OCI-LY1 (cell line): ENCODE results near the gene PSMD1.

Experiments used
- H2AFZ ChIP-seq: fragments of 200-600 bp; sonication (generic), shearing (Covaris generic); 2 replicates; pipeline ENCODE4 v1.6.0; 2014; ENCODE audit warnings: antibody characterized with exemption, mild to moderate bottlenecking, low read length
- H3F3A ChIP-seq: fragments of 200-600 bp; sonication (generic), shearing (Covaris generic); 2 replicates; pipeline ENCODE4 v1.6.0; 2014; ENCODE audit warnings: mild to moderate bottlenecking, antibody characterized with exemption, low read length, moderate library complexity; ENCODE audit not compliant: insufficient read depth
- H3K27ac ChIP-seq: fragments of 200-600 bp; sonication (generic); 2 replicates; pipeline ENCODE4 v1.5.1; 2014; ENCODE audit warnings: low read length, mixed run types, mild to moderate bottlenecking, low read depth; ENCODE audit not compliant: poor library complexity, severe bottlenecking
- H3K27me3 ChIP-seq: fragments of 200-600 bp; sonication (generic); 2 replicates; pipeline ENCODE4 v1.6.0; 2014; ENCODE audit warnings: antibody characterized with exemption, mild to moderate bottlenecking, low read length, moderate library complexity; ENCODE audit not compliant: insufficient read depth
- H3K36me3 ChIP-seq: fragments of 200-600 bp; sonication (generic); 2 replicates; pipeline ENCODE4 v1.6.1; 2014; ENCODE audit warnings: mild to moderate bottlenecking, antibody characterized with exemption, low read length, moderate library complexity, mixed read lengths; ENCODE audit not compliant: insufficient read depth
- H3K4me1 ChIP-seq: fragments of 200-600 bp; sonication (generic); 2 replicates; pipeline ENCODE4 v1.5.1; 2014; ENCODE audit warnings: mild to moderate bottlenecking, low read length, moderate library complexity; ENCODE audit not compliant: insufficient read depth, severe bottlenecking
- H3K4me2 ChIP-seq: fragments of 200-600 bp; sonication (generic), shearing (Covaris generic); 2 replicates; pipeline ENCODE4 v1.6.1; 2014; ENCODE audit warnings: low read length
- H3K4me3 ChIP-seq: fragments of 200-600 bp; sonication (generic); 2 replicates; pipeline ENCODE4 v1.5.1; 2014; ENCODE audit warnings: low read length, low read depth, mild to moderate bottlenecking, mixed read lengths; ENCODE audit not compliant: poor library complexity, severe bottlenecking
- H3K79me2 ChIP-seq: fragments of 200-600 bp; shearing (Covaris generic); 2 replicates; pipeline ENCODE4 v1.6.1; 2016; ENCODE audit warnings: mixed run types, low read length, mixed read lengths; ENCODE audit not compliant: insufficient read depth
- H3K9ac ChIP-seq: fragments of 200-600 bp; sonication (generic), shearing (Covaris generic); 2 replicates; pipeline ENCODE4 v1.6.1; 2014; ENCODE audit warnings: mild to moderate bottlenecking, low read length, mixed read lengths
- H3K9me2 ChIP-seq: fragments of 200-600 bp; sonication (generic), shearing (Covaris generic); 2 replicates; pipeline ENCODE4 v1.6.1; 2014; ENCODE audit warnings: low read depth, mild to moderate bottlenecking, low read length, mixed read lengths
- H3K9me3 ChIP-seq: fragments of 200-600 bp; shearing (Covaris generic); 2 replicates; pipeline ENCODE4 v1.6.1; 2014; ENCODE audit warnings: low read length, mixed read lengths
- H4K20me1 ChIP-seq: fragments of 200-600 bp; sonication (generic), shearing (Covaris generic); 2 replicates; pipeline ENCODE4 v1.6.0; 2016; ENCODE audit warnings: mild to moderate bottlenecking, low read length; ENCODE audit not compliant: insufficient read depth
- EZH2 ChIP-seq: fragments of 200-600 bp; sonication (generic), shearing (Covaris generic); IDR thresholded peaks from 2 replicates; pipeline ENCODE4 v1.8.0; 2017; ENCODE audit warnings: borderline replicate concordance, mixed run types, mild to moderate bottlenecking, antibody characterized with exemption, low read length, moderate library complexity, mixed read lengths
- TF ChIP-seq, protein P1 (sequence below): fragments of 200-600 bp; sonication (generic), shearing (Covaris generic); IDR thresholded peaks from 2 replicates; pipeline ENCODE4 v1.5.1; 2017; ENCODE audit warnings: mild to moderate bottlenecking, antibody characterized with exemption, low read length, moderate library complexity, mixed read lengths

The PSMD1 gene

DNA sequence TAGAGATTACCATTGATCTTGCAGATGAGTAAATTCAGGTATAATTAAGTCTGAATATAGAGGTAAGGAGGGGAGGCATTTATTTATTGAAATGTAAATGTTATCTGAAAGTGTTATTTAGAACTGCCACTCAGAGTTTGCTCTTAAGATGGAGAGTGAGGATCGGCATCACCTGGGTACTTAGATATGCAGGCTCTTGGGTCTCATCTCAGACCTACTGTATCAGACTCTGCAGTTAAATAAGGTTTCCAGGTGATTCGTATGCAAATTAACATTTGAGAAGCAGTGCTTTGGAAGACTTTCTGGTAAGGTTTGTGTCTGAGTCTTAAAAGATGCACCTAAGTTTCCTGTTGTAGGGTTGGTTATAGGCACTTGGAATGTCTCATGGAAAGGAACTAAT lies 59.0 kb downstream of the PSMD1 start:
- no peaks in the 10 kb centered on the region for H4K20me1 ChIP-seq

DNA sequence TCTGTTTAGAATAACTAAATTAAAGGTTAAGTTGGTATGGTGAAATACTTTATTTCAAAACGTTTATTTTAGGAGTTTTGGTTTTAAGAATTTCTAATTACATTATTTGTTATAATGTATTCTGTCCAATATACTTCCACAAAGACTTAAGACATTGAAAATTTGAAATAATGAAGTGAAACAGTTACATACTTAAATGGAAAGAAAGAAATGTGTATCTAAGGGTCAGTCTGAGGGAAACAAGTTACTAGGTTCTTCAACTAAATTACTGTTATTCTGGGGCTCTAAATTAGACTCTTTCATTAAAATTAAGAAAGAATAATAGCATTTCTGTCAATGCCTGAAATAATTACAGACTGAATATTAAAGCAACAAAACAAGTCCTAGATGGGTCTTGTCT lies 60.5 kb downstream of the PSMD1 start:
- H3K4me2 ChIP-seq, result no peak overlapping the region

More for the DNA sequence above, 59.0 kb downstream of the PSMD1 start:
- Histone ChIP-seq H3K9me2 (no peaks in the 10 kb centered on the region), H3F3A (0 out of 2 replicates have a peak, but pooled peaks cover 4% of the 10 kb centered on the region), H3K4me3 (no peak overlapping the region), H3K27ac (no peak overlapping the region), H3K9ac (no peak overlapping the region), H3K9me3 (no peaks in the 10 kb centered on the region), H3K4me2 (no peak overlapping the region), H3K36me3 (peaks cover 44% of the 10 kb centered on the region; the same call in 1 of the 2 replicates), H3K4me1 (no peaks in the 10 kb centered on the region), H3K79me2 (no peaks in the 10 kb centered on the region), H2AFZ (no peak overlapping the region), H3K27me3 (no peaks in the 10 kb centered on the region)
- no peak for TF ChIP-seq EZH2
- TF ChIP-seq, protein P1, sequence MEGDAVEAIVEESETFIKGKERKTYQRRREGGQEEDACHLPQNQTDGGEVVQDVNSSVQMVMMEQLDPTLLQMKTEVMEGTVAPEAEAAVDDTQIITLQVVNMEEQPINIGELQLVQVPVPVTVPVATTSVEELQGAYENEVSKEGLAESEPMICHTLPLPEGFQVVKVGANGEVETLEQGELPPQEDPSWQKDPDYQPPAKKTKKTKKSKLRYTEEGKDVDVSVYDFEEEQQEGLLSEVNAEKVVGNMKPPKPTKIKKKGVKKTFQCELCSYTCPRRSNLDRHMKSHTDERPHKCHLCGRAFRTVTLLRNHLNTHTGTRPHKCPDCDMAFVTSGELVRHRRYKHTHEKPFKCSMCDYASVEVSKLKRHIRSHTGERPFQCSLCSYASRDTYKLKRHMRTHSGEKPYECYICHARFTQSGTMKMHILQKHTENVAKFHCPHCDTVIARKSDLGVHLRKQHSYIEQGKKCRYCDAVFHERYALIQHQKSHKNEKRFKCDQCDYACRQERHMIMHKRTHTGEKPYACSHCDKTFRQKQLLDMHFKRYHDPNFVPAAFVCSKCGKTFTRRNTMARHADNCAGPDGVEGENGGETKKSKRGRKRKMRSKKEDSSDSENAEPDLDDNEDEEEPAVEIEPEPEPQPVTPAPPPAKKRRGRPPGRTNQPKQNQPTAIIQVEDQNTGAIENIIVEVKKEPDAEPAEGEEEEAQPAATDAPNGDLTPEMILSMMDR, result no peak

DNA sequence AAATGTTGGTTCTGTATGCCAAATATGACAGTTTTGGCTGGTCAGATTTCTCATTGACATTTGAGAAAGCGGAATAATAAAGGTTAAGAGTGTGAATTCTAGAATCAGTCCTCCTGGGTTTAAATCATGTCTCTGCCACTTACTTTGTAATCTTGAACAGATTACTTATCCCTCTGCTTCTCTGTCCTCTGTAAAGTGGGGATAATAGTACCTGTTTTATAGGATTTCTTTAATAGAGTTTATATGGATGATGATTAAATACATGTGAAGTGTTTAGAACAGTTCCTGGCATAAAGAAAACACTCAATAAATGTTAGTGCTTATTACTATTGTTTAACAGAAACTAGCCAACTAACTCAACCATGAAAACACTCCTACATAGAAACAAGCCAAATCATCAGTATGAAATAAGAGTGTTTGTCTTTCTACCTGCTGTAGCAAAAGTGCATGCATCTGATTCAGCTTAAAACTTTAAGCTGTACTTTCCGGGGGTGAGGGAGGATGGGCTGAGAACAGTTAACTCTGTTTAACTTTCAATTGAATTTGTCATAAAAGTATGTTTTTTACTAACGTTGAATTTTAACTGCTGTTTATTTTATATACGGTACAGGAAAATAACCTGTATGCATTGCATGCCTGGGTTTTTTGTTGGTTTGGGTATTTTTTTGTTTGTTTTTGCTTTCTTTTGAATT lies 61.4 kb downstream of the PSMD1 start:
- Histone ChIP-seq H3K27me3 (no peaks in the 10 kb centered on the region), H3K9me3 (no peaks in the 10 kb centered on the region), H3K4me2 (no peak overlapping the region), H3K9ac (no peak overlapping the region), H4K20me1 (no peaks in the 10 kb centered on the region), H3K79me2 (no peaks in the 10 kb centered on the region), H3K4me3 (no peak overlapping the region), H3F3A (0 out of 2 replicates have a peak, but pooled peaks cover 4% of the 10 kb centered on the region), H3K36me3 (peaks cover 20% of the 10 kb centered on the region; the same call in 1 of the 2 replicates), H3K9me2 (no peaks in the 10 kb centered on the region), H2AFZ (no peak overlapping the region), H3K27ac (no peak overlapping the region), H3K4me1 (no peaks in the 10 kb centered on the region)
- no peak for TF ChIP-seq EZH2
- TF ChIP-seq, protein P1, result no peak

More for the DNA sequence above, 60.5 kb downstream of the PSMD1 start:
- TF ChIP-seq, protein P1, result no peak
- TF ChIP-seq EZH2, result no peak
- peaks cover 29% of the 10 kb centered on the region; the same call in 1 of the 2 replicates for H3K36me3 ChIP-seq
- H3K9me3 ChIP-seq, result no peaks in the 10 kb centered on the region
- H2AFZ ChIP-seq, result no peak overlapping the region
- H3K4me1 ChIP-seq, result no peaks in the 10 kb centered on the region
- H4K20me1 ChIP-seq, result no peaks in the 10 kb centered on the region
- H3K9ac ChIP-seq, result no peak overlapping the region
- H3K27me3 ChIP-seq, result no peaks in the 10 kb centered on the region
- no peaks in the 10 kb centered on the region for H3K79me2 ChIP-seq
- no peaks in the 10 kb centered on the region for H3K9me2 ChIP-seq
- H3K4me3 ChIP-seq, result no peak overlapping the region
- no peak overlapping the region for H3K27ac ChIP-seq
- 0 out of 2 replicates have a peak, but pooled peaks cover 4% of the 10 kb centered on the region for H3F3A ChIP-seq
